ENCODE data around the gene PLXNC1.

The PLXNC1 gene

DNA sequence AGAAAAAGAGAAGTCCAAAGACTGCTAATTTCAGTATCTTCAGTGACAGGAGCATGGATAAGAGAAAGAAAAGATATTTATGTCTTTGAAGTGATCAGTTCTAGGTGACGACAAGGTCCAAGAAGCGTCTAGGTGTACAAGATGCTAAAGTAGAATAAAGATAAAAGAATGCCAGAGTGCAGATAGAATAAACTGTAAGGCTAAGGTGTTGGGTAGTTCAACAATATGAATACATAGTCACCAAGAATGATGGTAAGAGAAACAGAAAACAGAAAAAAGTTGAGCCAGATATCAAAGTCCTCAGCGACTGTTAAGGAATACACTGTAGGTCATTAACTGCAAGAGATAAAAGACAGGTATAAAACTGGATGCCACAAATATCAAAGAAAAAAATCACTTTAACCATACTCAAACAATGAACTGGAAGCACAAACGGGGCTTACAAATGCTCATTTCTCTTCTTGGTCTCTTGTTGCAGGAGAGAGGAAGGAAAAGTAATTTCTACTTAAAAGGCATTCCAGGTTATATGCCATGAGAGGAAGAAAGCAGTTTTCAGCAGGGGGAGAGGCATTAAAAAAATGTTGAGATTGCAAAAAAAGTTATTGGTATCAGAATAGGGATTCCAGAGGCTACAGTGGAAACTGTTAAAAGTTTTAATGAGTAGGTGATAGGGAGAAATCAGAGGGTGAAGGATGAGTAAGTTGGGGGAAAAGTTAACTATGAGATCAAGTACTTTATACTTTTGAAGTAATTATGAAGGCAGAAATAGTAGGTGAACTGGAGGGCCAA is 189.8 kb downstream of the PLXNC1 start:
- H3K4me1 Mint-ChIP-seq = no peaks in the 10 kb centered on the region

GRCh38 chr12:94340573-94340972 is 192.2 kb downstream of the PLXNC1 start:
- H3K4me1 Mint-ChIP-seq = no peaks in the 10 kb centered on the region
- no peaks in the 10 kb centered on the region for H3K9me3 Mint-ChIP-seq
- H3K27ac Mint-ChIP-seq = no peak overlapping the region
- H3K27me3 Mint-ChIP-seq = no peaks in the 10 kb centered on the region
- ATAC-seq (no peak), DNase-seq (no peak)
- H3K4me3 Mint-ChIP-seq = no peak overlapping the region

More for the DNA sequence above, 189.8 kb downstream of the PLXNC1 start:
- no peaks in the 10 kb centered on the region for H3K9me3 Mint-ChIP-seq
- no peak overlapping the region for H3K27ac Mint-ChIP-seq
- no peaks in the 10 kb centered on the region for H3K27me3 Mint-ChIP-seq
- ATAC-seq (no peak), DNase-seq (no peak)
- no peak overlapping the region for H3K4me3 Mint-ChIP-seq

DNA sequence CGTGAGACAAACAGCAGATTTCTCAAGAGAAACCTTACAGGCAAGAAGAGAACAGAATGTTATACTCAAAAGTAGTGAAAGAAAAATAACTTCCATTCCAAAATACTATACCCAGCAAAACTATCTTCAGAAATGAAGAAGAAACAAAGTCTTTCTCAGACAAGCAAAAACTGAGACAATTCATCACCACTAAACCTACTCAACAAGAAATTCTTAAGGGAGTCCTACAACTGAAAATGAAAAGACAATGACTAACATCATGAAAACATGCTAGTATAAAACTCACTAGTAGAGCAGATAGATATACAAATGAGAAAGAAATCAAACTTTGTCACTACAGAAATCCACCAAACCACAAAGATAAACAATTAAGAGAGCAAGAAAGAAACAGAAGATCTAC is 204.8 kb downstream of the PLXNC1 start:
- H3K27me3 Mint-ChIP-seq = no peaks in the 10 kb centered on the region
- H3K9me3 Mint-ChIP-seq = peaks cover 49 to 59% of the 10 kb centered on the region in 2 donors
- no peak overlapping the region for H3K4me3 Mint-ChIP-seq
- no peak for ATAC-seq
- H3K27ac Mint-ChIP-seq = no peak overlapping the region
- DNase-seq = no peak
- no peaks in the 10 kb centered on the region for H3K4me1 Mint-ChIP-seq

All from stimulated activated naive CD8-positive, alpha-beta T cell treated with anti-CD3 and anti-CD28 coated beads, Interleukin-15, amount 100 ng/mL, for 72 hours (primary cell).